GM18858 (cell line): Measurements from ENCODE around the gene PHACTR2.
"Not testable (repeated sequence)": the region's sequence is repeated elsewhere in the genome, so short reads cannot be mapped to it uniquely, and the experiment has no call there.

Experiments
- ATAC-seq: cut with Tn5 transposase; IDR thresholded peaks from one replicate; pipeline ENCODE4 v1.9.1; 2021; ENCODE audit not compliant: unreplicated experiment

PHACTR2 gene

GRCh38 chr6:143677891-143678791, at the start of gene PHACTR2:
Gene PHACTR2 (plus strand): TSS chr6:143677965. CDS start chr6:143678164, 199 bp downstream.
- no peak for ATAC-seq

GRCh38 chr6:143629104-143630080, 48.4 kb upstream of the PHACTR2 start:
- no peak for ATAC-seq

- not testable (repeated sequence) for ATAC-seq
Observed at GRCh38 chr6:143631196-143631595, 46.6 kb upstream of the PHACTR2 start.

- ATAC-seq: no peak
Observed at GRCh38 chr6:143632894-143633293, 44.9 kb upstream of the PHACTR2 start.

GRCh38 chr6:143634486-143634885, 43.3 kb upstream of the PHACTR2 start:
- no peak for ATAC-seq

GRCh38 chr6:143637691-143638090, 40.1 kb upstream of the PHACTR2 start:
- ATAC-seq: no peak

GRCh38 chr6:143642403-143642802, 35.4 kb upstream of the PHACTR2 start:
- ATAC-seq: no peak

- no peak for ATAC-seq
Observed at GRCh38 chr6:143647191-143647590, 30.6 kb upstream of the PHACTR2 start.

GRCh38 chr6:143647732-143648131, 30.0 kb upstream of the PHACTR2 start:
- ATAC-seq: no peak

- not testable (repeated sequence) for ATAC-seq
Observed at GRCh38 chr6:143649319-143649718, 28.4 kb upstream of the PHACTR2 start.

- ATAC-seq: not testable (repeated sequence)
Observed at GRCh38 chr6:143651328-143651727, 26.4 kb upstream of the PHACTR2 start.

- no peak for ATAC-seq
Observed at GRCh38 chr6:143652841-143653331, 24.9 kb upstream of the PHACTR2 start.

- ATAC-seq: no peak
Observed at GRCh38 chr6:143655541-143655940, 22.2 kb upstream of the PHACTR2 start.

- ATAC-seq: no peak
Observed at GRCh38 chr6:143656026-143656425, 21.7 kb upstream of the PHACTR2 start.

- no peak for ATAC-seq
Observed at GRCh38 chr6:143657809-143658208, 20.0 kb upstream of the PHACTR2 start.

- not testable (repeated sequence) for ATAC-seq
Observed at GRCh38 chr6:143660170-143660569, 17.6 kb upstream of the PHACTR2 start.

- ATAC-seq: no peak
Observed at GRCh38 chr6:143664171-143664570, 13.6 kb upstream of the PHACTR2 start.

- not testable (repeated sequence) for ATAC-seq
Observed at GRCh38 chr6:143666007-143666406, 11.8 kb upstream of the PHACTR2 start.

GRCh38 chr6:143669483-143669882, 8.3 kb upstream of the PHACTR2 start:
- ATAC-seq: not testable (repeated sequence)

- ATAC-seq: no peak
Observed at GRCh38 chr6:143673669-143674068, 4.1 kb upstream of the PHACTR2 start.
